K562 (cell line): ENCODE data around the gene POFUT2. TPM values are rescaled to one million over a fixed set of nuclear protein-coding genes. Genes with fewer than 3 reads are reported as not detected.

Experiments
- ATAC-seq: fragments of 200-7000 bp; cut with Tn5 transposase; 3 replicates; pipeline ENCODE4 v1.9.1; 2020; ENCODE audit warnings: moderate library complexity
- BruUV-seq: library from RNA; stranded (reverse); fragments of 400-500 nt; replicated peaks from 2 replicates; lab custom pipeline; 2021; lab: Mats Ljungman, UMichigan
- CTCF ChIA-PET: fragments of 300-600 bp; formaldehyde crosslinking; extraction: SDS; loops from one replicate; lab custom pipeline; 2021; ENCODE audit warnings: low intra/inter-chr PET ratio; lab: Yijun Ruan, JAX
- POLR2A ChIA-PET: fragments of 300-600, 350-650 bp; sonication (Branson Sonifier 250); formaldehyde crosslinking; extraction: SDS; loops from one replicate; lab custom pipeline; 2021; ENCODE audit warnings: antibody characterized with exemption, inconsistent platforms; lab: Yijun Ruan, JAX
- DNase-seq, 4 experiments: peaks; one replicate each; pipeline versions ENCODE4 v3.0.0 to v3.0.0-alpha.2; 2011 to 2018; ENCODE audit warnings: low spot score in 3 of 4, mixed read lengths in 3 of 4; ENCODE audit errors: extremely low read depth in 1 of 4
- FAIRE-seq: peaks from 2 replicates; lab custom pipeline; 2011; peaks lifted over from hg19 to GRCh38; lab: Jason Lieb, UNC
- H2AFZ ChIP-seq: 2 replicates; pipeline ENCODE4 v1.6.0; 2011; ENCODE audit warnings: low read depth, low read length, control low read depth, inconsistent platforms
- H3K27ac ChIP-seq: fragments of 200-600 bp; 3 replicates; pipeline ENCODE4 v1.8.0; 2011; ENCODE audit warnings: low read depth, mild to moderate bottlenecking, control low read depth, inconsistent platforms, low read length, moderate library complexity, mixed read lengths; ENCODE audit errors: extremely low read depth
- H3K27me3 ChIP-seq, 2 experiments: fragments of 300-600 bp in 1 of 2; 2 replicates in 1 of 2; 3 replicates in 1 of 2; pipeline versions ENCODE4 v1.6.0 to v1.8.0; 2011; ENCODE audit warnings: inconsistent platforms in 2 of 2, low read length in 2 of 2, mild to moderate bottlenecking in 1 of 2, mixed read lengths in 1 of 2, moderate library complexity in 1 of 2; ENCODE audit not compliant: control insufficient read depth in 2 of 2, insufficient read depth in 2 of 2
- H3K36me3 ChIP-seq: fragments of 300-600 bp; 3 replicates; pipeline ENCODE4 v1.8.0; 2011; ENCODE audit warnings: mild to moderate bottlenecking, low read length, inconsistent platforms; ENCODE audit not compliant: control insufficient read depth, insufficient read depth
- H3K4me1 ChIP-seq, 2 experiments: fragments of 200-600 bp in 1 of 2; replicated peaks in 1 of 2; 2 replicates in 1 of 2; 3 replicates in 1 of 2; pipeline versions ENCODE4 v1.5.1 to v1.8.0; 2011; ENCODE audit warnings: inconsistent platforms in 2 of 2, low read length in 2 of 2, mild to moderate bottlenecking in 1 of 2, mixed read lengths in 1 of 2, moderate library complexity in 1 of 2; ENCODE audit not compliant: control insufficient read depth in 2 of 2, insufficient read depth in 2 of 2
- H3K4me2 ChIP-seq: 2 replicates; pipeline ENCODE4 v1.6.1; 2011; ENCODE audit warnings: low read length, control low read depth, inconsistent platforms, mixed read lengths; ENCODE audit not compliant: insufficient read depth
- H3K4me3 ChIP-seq: fragments of 200-600 bp; sonication (generic), shearing (Covaris generic); 2 replicates; pipeline ENCODE4 v1.5.1; 2016; ENCODE audit warnings: control low read depth, inconsistent platforms
- H3K79me2 ChIP-seq: fragments of 200-600 bp; 3 replicates; pipeline ENCODE4 v1.8.0; 2011; ENCODE audit warnings: low read length, inconsistent platforms; ENCODE audit not compliant: control insufficient read depth, insufficient read depth
- H3K9ac ChIP-seq, 2 experiments: 2 replicates each; pipeline versions ENCODE4 v1.6.0 to v1.6.1; 2011; ENCODE audit warnings: low read depth in 2 of 2, low read length in 2 of 2, control low read depth in 1 of 2, inconsistent platforms in 1 of 2, mild to moderate bottlenecking in 1 of 2, mixed read lengths in 1 of 2; ENCODE audit not compliant: insufficient read depth in 1 of 2
- H3K9me1 ChIP-seq: one replicate; pipeline ENCODE4 v1.6.0; 2011; ENCODE audit warnings: inconsistent platforms, mild to moderate bottlenecking, low read length, moderate library complexity; ENCODE audit not compliant: control insufficient read depth, insufficient read depth
- H3K9me3 ChIP-seq: replicated peaks from 2 replicates; pipeline ENCODE4 v1.5.1; 2011; ENCODE audit warnings: low read depth, low read length, inconsistent platforms; ENCODE audit not compliant: control insufficient read depth, insufficient read depth
- H4K20me1 ChIP-seq: replicated peaks from 2 replicates; pipeline ENCODE4 v1.6.1; 2011; ENCODE audit warnings: low read length, inconsistent platforms, mixed read lengths; ENCODE audit not compliant: control insufficient read depth, insufficient read depth
- EZH2 ChIP-seq: IDR thresholded peaks from 2 replicates; pipeline ENCODE4 v1.6.1; 2012; ENCODE audit warnings: low read depth, mild to moderate bottlenecking, inconsistent platforms, low read length, borderline replicate concordance
- FOXP4 ChIP-seq: sonication (generic); formaldehyde crosslinking; IDR thresholded peaks from 2 replicates; pipeline ENCODE4 v1.8.0; 2022; ENCODE audit warnings: mild to moderate bottlenecking, missing genetic modification reagents, borderline replicate concordance
- RFX1 ChIP-seq: fragments of 450-650 bp; IDR thresholded peaks from 2 replicates; pipeline ENCODE4 v1.6.1; 2016; ENCODE audit warnings: mild to moderate bottlenecking, moderate library complexity
- ZKSCAN3 ChIP-seq: fragments of 250-450 bp; sonication (Bioruptor Pico); IDR thresholded peaks from 2 replicates; pipeline ENCODE4 v1.4.0; 2020
- WGBS: fragments of 100-300 bp; shearing (Covaris generic); methylation state at CpG from one replicate; pipeline ENCODE4 v1.1.6; 2016; ENCODE audit warnings: low coverage, mixed read lengths; ENCODE audit not compliant: insufficient coverage; ENCODE audit errors: missing lambda C conversion rate; 5-methylcytosine and 5-hydroxymethylcytosine counted together
- in situ Hi-C: fragments of 300-500 bp; cut with MboI; formaldehyde crosslinking; loops from 4 replicates; pipeline ENCODE4 v1.15.0; 2018; ENCODE audit warnings: inconsistent platforms, mixed read lengths
- intact Hi-C: fragments of 100-400 bp; cut with micrococcal nuclease; formaldehyde crosslinking; loops from 2 replicates; pipeline ENCODE4 v1.14.2; 2022
- polyA plus RNA-seq, 8 experiments: library from polyadenylated mRNA; depleted of rRNA in 4 of 8; stranded (reverse) in 5 of 8; unstranded in 3 of 8; fragments of >200 nt; fragmentation: Nextera tagmentation in 2 of 8; fragmentation: Illumina TruSeq in 1 of 8; extraction: Ambion mirVana in 2 of 8; extraction: Trizol in 1 of 8; gene quantifications; 2 replicates each; pipeline versions ENCODE4 v1.2.1 to v1.2.3, GENCODE V29; 2011 to 2014; ENCODE audit warnings: inconsistent platforms in 1 of 8, missing spikeins in 1 of 8
- total RNA-seq, 7 experiments: library from RNA; depleted of rRNA in 6 of 7; stranded (reverse); fragments of >200 nt in 6 of 7; fragmentation: Illumina TruSeq in 2 of 7; extraction: Trizol in 2 of 7; gene quantifications; 2 replicates each; pipeline versions ENCODE4 v1.2.1 to v1.2.3, GENCODE V29; 2011 to 2021; ENCODE audit warnings: low replicate concordance in 1 of 7

POFUT2 gene
- total and polyA plus RNA-seq, 9 of the 15 experiments (the other 6 are each of a cell fraction or from before 2014, with no cell fraction given): 1.1 to 24.2 (median 11.0) TPM

- no TSS peak for BruUV-seq
- TF ChIP-seq ZKSCAN3 (no peak), RFX1 (no peak), EZH2 (0 out of 2 replicates have a peak, but pooled peaks have one; percentile 66), FOXP4 (no peak)
- TF ChIP-seq, all 486 proteins: peak for 1
- FAIRE-seq (no peak), ATAC-seq (no peak), DNase-seq (no peak)
- Histone ChIP-seq H3K36me3 (no peaks in the 10 kb centered on the region), H2AFZ (no peak overlapping the region), H3K9ac (no peak overlapping the region), H3K79me2 (no peaks in the 10 kb centered on the region), H3K27me3 (peaks cover 59 to 64% of the 10 kb centered on the region in 2 experiments), H3K9me1 (no peaks in the 10 kb centered on the region), H3K27ac (no peak overlapping the region), H3K9me3 (no peaks in the 10 kb centered on the region), H3K4me1 (peaks cover 0 to 9% of the 10 kb centered on the region in 2 experiments; a peak in 1 of 5 replicates), H3K4me3 (no peak overlapping the region), H4K20me1 (no peaks in the 10 kb centered on the region; the same call in 1 of the 2 replicates), H3K4me2 (no peak overlapping the region)
- intact Hi-C loops: no loop called here
- POLR2A ChIA-PET: no interaction called here
- CTCF ChIA-PET: no interaction called here
- WGBS: 0% methylated on average over 3 of the region's 3 CpGs
- in situ Hi-C loops: no loop called here
Observed at GRCh38 chr21:45231705-45232104, 56.0 kb downstream of the POFUT2 start.
